ENCODE results near the gene XXYLT1.

XXYLT1 gene

DNA sequence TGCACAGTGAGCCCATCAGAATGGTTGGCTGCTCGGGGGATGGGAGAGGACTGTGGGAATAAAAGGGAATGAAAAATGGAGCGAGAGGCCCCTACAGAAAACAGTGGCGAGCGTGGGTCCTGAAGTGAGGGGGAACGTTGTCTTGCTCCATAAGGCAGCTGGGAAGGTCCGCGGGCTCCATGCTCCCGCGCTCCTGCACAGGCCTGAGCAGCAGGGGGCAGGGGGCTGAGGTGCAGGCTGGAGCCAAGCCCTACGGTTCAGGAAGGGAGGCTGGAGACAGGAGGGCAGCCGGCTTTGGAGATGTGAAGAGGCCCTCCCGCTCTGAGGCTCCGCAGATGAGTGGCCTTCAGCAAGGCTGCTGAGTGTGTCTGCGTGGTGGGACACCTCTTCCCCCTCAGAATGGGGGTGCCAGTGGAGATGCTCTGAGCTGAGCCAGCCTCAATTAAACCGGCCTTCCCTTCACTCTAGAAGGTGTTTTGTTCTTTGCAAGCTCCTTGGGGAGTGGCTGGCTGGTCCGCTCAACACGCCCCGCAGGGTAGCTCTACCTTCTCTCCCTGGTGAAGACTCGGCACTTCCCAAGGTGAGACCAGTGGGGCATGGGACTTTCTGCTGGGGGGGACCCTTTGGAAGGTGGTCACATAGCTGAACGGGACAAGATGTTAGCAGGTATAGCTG lies 208.0 kb downstream of the XXYLT1 start:
- no peaks in the 10 kb centered on the region for H3K9me3 ChIP-seq (ENCODE audit: insufficient read depth, low read length)
- no peak overlapping the region for H3K4me3 ChIP-seq (ENCODE audit: insufficient read length, low read depth)
- H3K27me3 ChIP-seq (ENCODE audit: insufficient read depth, insufficient read length): no peaks in the 10 kb centered on the region
- H3K36me3 ChIP-seq (ENCODE audit: insufficient read depth, insufficient read length, low read length): peaks cover 12% of the 10 kb centered on the region
- no peak overlapping the region for H3K9ac ChIP-seq (ENCODE audit: insufficient read length, low read depth)
- DNase-seq (ENCODE audit: low read depth, low spot score): no peak
- H3K4me1 ChIP-seq (ENCODE audit: insufficient read depth, insufficient read length): peaks cover 14% of the 10 kb centered on the region
- TF ChIP-seq YY1 (IDR thresholded peaks at IDR 0.05; ENCODE audit: insufficient read depth, insufficient read length) (no peak), ZNF274 (IDR thresholded peaks at IDR 0.05; ENCODE audit: low read depth, low read length) (no peak), SUZ12 (IDR thresholded peaks at IDR 0.05; ENCODE audit: extremely low read depth, insufficient read depth, insufficient read length) (no peak)

DNA sequence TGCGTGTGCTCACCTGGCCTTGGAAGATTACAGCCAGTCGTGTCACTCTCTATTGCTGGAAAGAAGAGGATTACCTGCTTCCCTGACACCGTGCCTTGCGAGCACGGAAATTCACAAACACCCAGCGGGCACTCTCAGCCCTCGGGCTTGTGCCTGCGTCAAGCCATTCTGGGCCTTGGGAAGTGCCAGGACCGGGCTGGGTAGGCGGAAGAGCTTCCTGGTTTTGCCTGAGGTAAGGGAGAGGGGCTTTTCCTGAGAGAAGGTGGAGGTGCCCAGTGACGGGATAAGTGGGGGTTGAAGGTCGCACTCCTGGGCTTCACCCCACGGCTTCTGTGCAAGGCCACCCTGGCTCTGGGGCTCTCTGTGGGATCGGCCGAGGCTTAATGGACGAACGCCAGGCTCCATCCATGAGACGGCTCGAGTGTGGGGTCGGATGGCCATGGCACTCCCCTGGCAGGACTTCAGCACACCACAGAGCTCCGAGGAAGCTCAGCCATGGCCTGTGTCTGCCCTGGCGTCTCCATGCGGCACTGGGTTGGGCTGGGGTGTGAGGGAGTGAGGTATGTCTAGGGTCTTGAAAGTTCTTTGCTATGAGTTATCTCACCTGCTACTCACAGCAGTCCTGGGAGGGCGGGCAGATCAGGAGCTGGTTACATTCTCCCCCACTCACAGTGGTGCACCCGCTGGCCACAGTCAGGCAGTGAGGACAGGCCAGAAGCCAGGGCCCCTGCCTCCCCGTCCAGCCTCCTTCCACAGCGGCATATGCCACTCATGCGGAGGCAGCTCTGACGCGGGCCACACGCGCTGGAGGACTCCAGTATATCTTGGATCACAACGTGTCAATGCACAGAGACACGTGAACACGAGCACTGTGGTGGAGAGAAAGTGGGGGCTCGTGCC lies 209.0 kb downstream of the XXYLT1 start:
- TF ChIP-seq YY1 (IDR thresholded peaks at IDR 0.05; ENCODE audit: insufficient read depth, insufficient read length) (no peak), ZNF274 (IDR thresholded peaks at IDR 0.05; ENCODE audit: low read depth, low read length) (no peak), SUZ12 (IDR thresholded peaks at IDR 0.05; ENCODE audit: extremely low read depth, insufficient read depth, insufficient read length) (no peak)
- H3K9ac ChIP-seq (ENCODE audit: insufficient read length, low read depth): no peak overlapping the region

DNA sequence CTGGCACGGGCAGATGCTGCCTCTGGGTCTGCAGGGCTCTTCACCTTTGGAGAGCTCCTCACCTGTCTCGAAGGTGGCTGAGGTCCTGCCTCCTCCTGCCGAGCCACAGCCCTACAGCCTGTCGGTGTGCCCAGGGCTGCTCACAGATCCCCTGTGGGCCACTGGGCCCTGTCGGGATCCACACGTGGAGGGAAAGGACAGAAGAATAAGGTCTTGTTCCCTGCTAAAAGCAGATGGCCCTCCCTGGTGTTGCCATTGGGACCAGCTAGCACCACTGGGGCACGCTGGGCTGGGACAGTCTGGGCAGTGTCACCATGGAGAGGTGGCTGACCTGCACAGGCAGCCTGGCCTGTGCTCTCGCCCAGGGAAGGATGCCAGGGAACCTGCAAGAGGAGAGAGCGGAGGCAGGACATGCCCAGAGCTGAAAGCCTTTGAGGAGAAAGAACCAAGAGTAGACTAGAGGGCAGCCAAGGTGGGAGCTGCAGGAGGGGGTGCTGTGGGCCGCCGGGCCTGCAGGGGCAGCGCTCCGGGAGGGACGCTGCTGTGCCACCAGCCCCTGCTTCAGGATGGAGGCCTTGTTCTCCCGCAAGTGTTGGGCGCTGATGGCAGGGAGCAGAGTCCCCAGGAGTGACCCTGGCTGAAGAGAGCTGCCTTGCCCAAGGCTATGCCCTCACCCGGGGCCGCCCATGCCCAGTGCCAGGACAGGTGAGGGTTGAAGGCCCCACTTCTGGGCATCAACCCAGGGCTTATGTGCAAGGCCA lies 210.2 kb downstream of the XXYLT1 start:
- no peaks in the 10 kb centered on the region for H3K36me3 ChIP-seq (ENCODE audit: insufficient read depth, insufficient read length, low read length)
- no peaks in the 10 kb centered on the region for H3K27me3 ChIP-seq (ENCODE audit: insufficient read depth, insufficient read length)
- TF ChIP-seq ZNF274 (IDR thresholded peaks at IDR 0.05; ENCODE audit: low read depth, low read length): no peak
- TF ChIP-seq YY1 (IDR thresholded peaks at IDR 0.05; ENCODE audit: insufficient read depth, insufficient read length): no peak
- no peak for TF ChIP-seq SUZ12 (IDR thresholded peaks at IDR 0.05; ENCODE audit: extremely low read depth, insufficient read depth, insufficient read length)
- no peak overlapping the region for H3K4me3 ChIP-seq (ENCODE audit: insufficient read length, low read depth)
- no peaks in the 10 kb centered on the region for H3K9me3 ChIP-seq (ENCODE audit: insufficient read depth, low read length)
- H3K4me1 ChIP-seq (ENCODE audit: insufficient read depth, insufficient read length): peaks cover 14% of the 10 kb centered on the region
- no peak overlapping the region for H3K9ac ChIP-seq (ENCODE audit: insufficient read length, low read depth)
- no peak for DNase-seq (ENCODE audit: low read depth, low spot score)

More for the DNA sequence above, 209.0 kb downstream of the XXYLT1 start:
- DNase-seq (ENCODE audit: low read depth, low spot score): no peak
- Histone ChIP-seq H3K4me1 (ENCODE audit: insufficient read depth, insufficient read length) (peaks cover 14% of the 10 kb centered on the region), H3K4me3 (ENCODE audit: insufficient read length, low read depth) (no peak overlapping the region), H3K36me3 (ENCODE audit: insufficient read depth, insufficient read length, low read length) (peaks cover 4% of the 10 kb centered on the region), H3K9me3 (ENCODE audit: insufficient read depth, low read length) (no peaks in the 10 kb centered on the region), H3K27me3 (ENCODE audit: insufficient read depth, insufficient read length) (no peaks in the 10 kb centered on the region)

DNA sequence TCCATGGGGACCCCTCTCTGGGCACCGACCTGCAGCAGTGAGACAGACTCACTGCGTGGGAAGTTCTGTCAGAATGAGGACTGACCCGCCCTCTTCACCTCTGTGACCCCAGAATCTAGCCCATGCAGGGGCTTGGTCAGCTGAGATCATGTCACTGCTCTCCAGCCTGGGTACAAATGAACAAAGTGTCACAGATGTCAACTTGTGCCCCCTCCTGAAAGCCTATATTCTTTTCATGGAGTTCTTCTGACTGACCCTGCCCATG lies 210.8 kb downstream of the XXYLT1 start:
- Histone ChIP-seq H3K36me3 (ENCODE audit: insufficient read depth, insufficient read length, low read length) (no peaks in the 10 kb centered on the region), H3K4me3 (ENCODE audit: insufficient read length, low read depth) (no peak overlapping the region), H3K9me3 (ENCODE audit: insufficient read depth, low read length) (no peaks in the 10 kb centered on the region), H3K9ac (ENCODE audit: insufficient read length, low read depth) (no peak overlapping the region), H3K4me1 (ENCODE audit: insufficient read depth, insufficient read length) (peaks cover 19% of the 10 kb centered on the region), H3K27me3 (ENCODE audit: insufficient read depth, insufficient read length) (no peaks in the 10 kb centered on the region)
- no peak for TF ChIP-seq ZNF274 (IDR thresholded peaks at IDR 0.05; ENCODE audit: low read depth, low read length)
- no peak for TF ChIP-seq YY1 (IDR thresholded peaks at IDR 0.05; ENCODE audit: insufficient read depth, insufficient read length)
- no peak for TF ChIP-seq SUZ12 (IDR thresholded peaks at IDR 0.05; ENCODE audit: extremely low read depth, insufficient read depth, insufficient read length)
- DNase-seq (ENCODE audit: low read depth, low spot score): no peak

DNA sequence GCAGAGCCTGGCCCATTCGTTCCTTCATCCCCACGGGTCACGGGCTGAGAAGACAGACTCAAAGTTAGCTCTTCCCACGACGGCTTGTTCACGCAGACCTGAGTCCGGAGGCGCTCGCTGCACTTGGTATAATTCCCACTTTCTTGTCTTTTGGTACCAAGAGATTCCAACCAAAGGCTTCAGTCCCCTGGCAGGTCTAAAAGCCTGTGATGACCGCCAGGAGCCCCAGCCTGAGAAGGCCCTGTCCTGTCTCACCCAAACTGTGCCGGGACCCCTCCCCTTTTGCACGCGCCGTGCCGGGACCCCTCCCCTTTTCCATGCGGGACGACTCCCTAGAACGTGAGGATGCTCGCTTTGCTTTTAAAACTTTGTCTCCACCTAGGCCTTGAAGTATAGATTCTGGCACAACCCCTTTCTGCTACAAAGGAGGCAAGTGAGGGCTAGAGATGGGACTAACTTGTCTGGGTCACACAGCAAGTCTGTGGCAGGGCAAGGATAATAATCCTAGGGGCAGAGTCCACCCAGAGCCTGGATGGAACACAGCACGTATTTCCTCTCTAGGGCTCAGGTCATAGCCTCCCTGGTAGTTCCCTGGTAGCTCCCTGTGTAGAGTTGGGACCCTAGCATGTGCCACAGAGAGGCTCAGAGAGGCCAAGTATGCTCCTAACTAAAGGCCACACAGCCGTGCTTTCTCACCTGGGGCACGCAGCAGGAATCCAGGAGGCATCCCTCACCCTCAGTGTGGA lies 211.3 kb downstream of the XXYLT1 start:
- Histone ChIP-seq H3K4me3 (ENCODE audit: insufficient read length, low read depth) (no peak overlapping the region), H3K4me1 (ENCODE audit: insufficient read depth, insufficient read length) (peaks cover 20% of the 10 kb centered on the region), H3K9ac (ENCODE audit: insufficient read length, low read depth) (peak overlapping the region; percentile 16), H3K9me3 (ENCODE audit: insufficient read depth, low read length) (no peaks in the 10 kb centered on the region), H3K27me3 (ENCODE audit: insufficient read depth, insufficient read length) (no peaks in the 10 kb centered on the region), H3K36me3 (ENCODE audit: insufficient read depth, insufficient read length, low read length) (no peaks in the 10 kb centered on the region)
- no peak for DNase-seq (ENCODE audit: low read depth, low spot score)
- no peak for TF ChIP-seq SUZ12 (IDR thresholded peaks at IDR 0.05; ENCODE audit: extremely low read depth, insufficient read depth, insufficient read length)

DNA sequence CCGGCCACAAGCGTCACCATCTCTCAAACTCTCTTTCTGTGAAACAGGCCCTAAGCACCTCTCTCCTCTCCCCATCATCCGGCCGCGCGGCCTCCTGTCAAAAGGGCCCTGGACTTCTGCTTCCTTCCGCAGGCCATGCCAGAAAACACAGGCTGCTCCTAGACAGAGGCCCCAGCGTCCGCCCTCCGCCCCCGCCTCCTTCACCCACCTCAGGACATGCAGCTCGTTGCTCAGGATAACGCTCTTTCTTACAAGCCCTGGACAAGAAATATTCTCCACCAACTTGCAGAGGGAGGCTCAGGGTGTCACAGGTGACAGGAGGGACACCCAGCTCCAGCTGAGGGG lies 212.0 kb downstream of the XXYLT1 start:
- H3K9ac ChIP-seq (ENCODE audit: insufficient read length, low read depth): no peak overlapping the region
- H3K4me3 ChIP-seq (ENCODE audit: insufficient read length, low read depth): no peak overlapping the region
- DNase-seq (ENCODE audit: low read depth, low spot score): no peak
- no peaks in the 10 kb centered on the region for H3K27me3 ChIP-seq (ENCODE audit: insufficient read depth, insufficient read length)
- TF ChIP-seq YY1 (IDR thresholded peaks at IDR 0.05; ENCODE audit: insufficient read depth, insufficient read length) (no peak), ZNF274 (IDR thresholded peaks at IDR 0.05; ENCODE audit: low read depth, low read length) (no peak), SUZ12 (IDR thresholded peaks at IDR 0.05; ENCODE audit: extremely low read depth, insufficient read depth, insufficient read length) (no peak)
- H3K36me3 ChIP-seq (ENCODE audit: insufficient read depth, insufficient read length, low read length): no peaks in the 10 kb centered on the region
- H3K4me1 ChIP-seq (ENCODE audit: insufficient read depth, insufficient read length): peaks cover 20% of the 10 kb centered on the region
- no peaks in the 10 kb centered on the region for H3K9me3 ChIP-seq (ENCODE audit: insufficient read depth, low read length)
